ENCODE measurements around the gene ZRSR2. TPM values are rescaled to one million over a fixed set of nuclear protein-coding genes. Genes with fewer than 3 reads are reported as not detected.

ZRSR2 gene
- total and polyA plus RNA-seq, 9 of the 15 experiments (the other 6 are each of a cell fraction or from before 2014, with no cell fraction given) = 3.5 to 19.5 (median 8.6) TPM

DNA sequence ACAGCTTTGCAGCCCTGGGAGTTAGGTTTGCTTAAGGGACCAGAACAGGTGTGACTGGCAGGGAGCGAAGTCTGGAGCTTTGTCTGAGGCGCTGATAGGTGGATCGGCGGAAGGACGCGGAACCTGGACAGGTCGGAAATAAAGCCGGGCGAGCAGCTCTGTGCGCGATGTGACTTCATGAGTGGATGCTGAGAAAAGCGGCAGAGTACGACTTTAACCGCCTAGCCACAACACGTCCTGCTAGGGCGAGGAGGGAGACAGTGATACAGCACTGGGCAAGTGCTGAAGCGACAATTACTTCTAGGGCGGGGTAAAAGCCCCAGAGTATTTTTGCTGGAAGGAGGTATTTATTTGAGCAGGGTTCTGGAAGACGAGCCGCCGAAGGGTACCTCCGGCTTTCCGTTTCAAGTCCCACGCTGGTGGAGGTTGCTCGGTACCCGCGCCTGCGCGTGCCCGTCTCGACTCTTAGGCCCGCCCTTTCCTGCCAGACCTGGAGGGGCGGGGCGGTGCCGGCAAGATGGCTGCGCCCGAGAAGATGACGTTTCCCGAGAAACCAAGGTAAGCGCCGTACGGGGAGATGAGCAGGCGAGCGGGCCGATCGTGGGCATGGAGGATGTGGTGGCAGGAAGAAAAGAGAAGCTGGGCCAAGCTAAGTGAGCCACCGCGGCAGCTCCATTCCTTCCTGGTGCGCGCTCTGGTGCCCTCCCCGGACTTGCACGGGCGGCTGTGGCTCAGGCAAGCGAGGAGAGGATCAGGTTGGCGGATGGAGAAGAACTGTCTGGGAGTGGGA is at the start of gene ZRSR2 (continued):
- TF ChIP-seq, protein P1, sequence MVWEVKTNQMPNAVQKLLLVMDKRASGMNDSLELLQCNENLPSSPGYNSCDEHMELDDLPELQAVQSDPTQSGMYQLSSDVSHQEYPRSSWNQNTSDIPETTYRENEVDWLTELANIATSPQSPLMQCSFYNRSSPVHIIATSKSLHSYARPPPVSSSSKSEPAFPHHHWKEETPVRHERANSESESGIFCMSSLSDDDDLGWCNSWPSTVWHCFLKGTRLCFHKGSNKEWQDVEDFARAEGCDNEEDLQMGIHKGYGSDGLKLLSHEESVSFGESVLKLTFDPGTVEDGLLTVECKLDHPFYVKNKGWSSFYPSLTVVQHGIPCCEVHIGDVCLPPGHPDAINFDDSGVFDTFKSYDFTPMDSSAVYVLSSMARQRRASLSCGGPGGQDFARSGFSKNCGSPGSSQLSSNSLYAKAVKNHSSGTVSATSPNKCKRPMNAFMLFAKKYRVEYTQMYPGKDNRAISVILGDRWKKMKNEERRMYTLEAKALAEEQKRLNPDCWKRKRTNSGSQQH (CRISPR knock-in tag; IDR thresholded peaks at IDR 0.05) = no peak
- TF ChIP-seq SRSF7 (optimal IDR thresholded peaks at IDR 0.05; ENCODE audit: low read depth, low read length) (no peak), TCF7L2 (IDR thresholded peaks at IDR 0.05; ENCODE audit: low read depth, low read length) (no peak), MLLT1 (IDR thresholded peaks at IDR 0.05) (no peak), ZNF77 (CRISPR knock-in tag; IDR thresholded peaks at IDR 0.05) (no peak), MECOM (CRISPR knock-in tag; IDR thresholded peaks at IDR 0.05) (peak; percentile 83), SAP30 (IDR thresholded peaks at IDR 0.05; ENCODE audit: borderline replicate concordance, insufficient read depth, low read depth, low read length, poor library complexity, severe bottlenecking) (peak; percentile 69)
- TF ChIP-seq, protein P2, sequence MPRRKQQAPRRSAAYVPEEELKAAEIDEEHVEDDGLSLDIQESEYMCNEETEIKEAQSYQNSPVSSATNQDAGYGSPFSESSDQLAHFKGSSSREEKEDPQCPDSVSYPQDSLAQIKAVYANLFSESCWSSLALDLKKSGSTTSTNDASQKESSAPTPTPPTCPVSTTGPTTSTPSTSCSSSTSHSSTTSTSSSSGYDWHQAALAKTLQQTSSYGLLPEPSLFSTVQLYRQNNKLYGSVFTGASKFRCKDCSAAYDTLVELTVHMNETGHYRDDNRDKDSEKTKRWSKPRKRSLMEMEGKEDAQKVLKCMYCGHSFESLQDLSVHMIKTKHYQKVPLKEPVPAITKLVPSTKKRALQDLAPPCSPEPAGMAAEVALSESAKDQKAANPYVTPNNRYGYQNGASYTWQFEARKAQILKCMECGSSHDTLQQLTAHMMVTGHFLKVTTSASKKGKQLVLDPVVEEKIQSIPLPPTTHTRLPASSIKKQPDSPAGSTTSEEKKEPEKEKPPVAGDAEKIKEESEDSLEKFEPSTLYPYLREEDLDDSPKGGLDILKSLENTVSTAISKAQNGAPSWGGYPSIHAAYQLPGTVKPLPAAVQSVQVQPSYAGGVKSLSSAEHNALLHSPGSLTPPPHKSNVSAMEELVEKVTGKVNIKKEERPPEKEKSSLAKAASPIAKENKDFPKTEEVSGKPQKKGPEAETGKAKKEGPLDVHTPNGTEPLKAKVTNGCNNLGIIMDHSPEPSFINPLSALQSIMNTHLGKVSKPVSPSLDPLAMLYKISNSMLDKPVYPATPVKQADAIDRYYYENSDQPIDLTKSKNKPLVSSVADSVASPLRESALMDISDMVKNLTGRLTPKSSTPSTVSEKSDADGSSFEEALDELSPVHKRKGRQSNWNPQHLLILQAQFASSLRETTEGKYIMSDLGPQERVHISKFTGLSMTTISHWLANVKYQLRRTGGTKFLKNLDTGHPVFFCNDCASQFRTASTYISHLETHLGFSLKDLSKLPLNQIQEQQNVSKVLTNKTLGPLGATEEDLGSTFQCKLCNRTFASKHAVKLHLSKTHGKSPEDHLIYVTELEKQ (CRISPR knock-in tag; IDR thresholded peaks at IDR 0.05) = no peak
- TF ChIP-seq, protein P3, sequence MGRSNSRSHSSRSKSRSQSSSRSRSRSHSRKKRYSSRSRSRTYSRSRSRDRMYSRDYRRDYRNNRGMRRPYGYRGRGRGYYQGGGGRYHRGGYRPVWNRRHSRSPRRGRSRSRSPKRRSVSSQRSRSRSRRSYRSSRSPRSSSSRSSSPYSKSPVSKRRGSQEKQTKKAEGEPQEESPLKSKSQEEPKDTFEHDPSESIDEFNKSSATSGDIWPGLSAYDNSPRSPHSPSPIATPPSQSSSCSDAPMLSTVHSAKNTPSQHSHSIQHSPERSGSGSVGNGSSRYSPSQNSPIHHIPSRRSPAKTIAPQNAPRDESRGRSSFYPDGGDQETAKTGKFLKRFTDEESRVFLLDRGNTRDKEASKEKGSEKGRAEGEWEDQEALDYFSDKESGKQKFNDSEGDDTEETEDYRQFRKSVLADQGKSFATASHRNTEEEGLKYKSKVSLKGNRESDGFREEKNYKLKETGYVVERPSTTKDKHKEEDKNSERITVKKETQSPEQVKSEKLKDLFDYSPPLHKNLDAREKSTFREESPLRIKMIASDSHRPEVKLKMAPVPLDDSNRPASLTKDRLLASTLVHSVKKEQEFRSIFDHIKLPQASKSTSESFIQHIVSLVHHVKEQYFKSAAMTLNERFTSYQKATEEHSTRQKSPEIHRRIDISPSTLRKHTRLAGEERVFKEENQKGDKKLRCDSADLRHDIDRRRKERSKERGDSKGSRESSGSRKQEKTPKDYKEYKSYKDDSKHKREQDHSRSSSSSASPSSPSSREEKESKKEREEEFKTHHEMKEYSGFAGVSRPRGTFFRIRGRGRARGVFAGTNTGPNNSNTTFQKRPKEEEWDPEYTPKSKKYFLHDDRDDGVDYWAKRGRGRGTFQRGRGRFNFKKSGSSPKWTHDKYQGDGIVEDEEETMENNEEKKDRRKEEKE (IDR thresholded peaks at IDR 0.05; ENCODE audit: borderline replicate concordance in 1 of 2, control insufficient read depth in 1 of 2, low read depth in 2 of 2, low read length in 1 of 2) = no peak
- TF ChIP-seq, protein P4, sequence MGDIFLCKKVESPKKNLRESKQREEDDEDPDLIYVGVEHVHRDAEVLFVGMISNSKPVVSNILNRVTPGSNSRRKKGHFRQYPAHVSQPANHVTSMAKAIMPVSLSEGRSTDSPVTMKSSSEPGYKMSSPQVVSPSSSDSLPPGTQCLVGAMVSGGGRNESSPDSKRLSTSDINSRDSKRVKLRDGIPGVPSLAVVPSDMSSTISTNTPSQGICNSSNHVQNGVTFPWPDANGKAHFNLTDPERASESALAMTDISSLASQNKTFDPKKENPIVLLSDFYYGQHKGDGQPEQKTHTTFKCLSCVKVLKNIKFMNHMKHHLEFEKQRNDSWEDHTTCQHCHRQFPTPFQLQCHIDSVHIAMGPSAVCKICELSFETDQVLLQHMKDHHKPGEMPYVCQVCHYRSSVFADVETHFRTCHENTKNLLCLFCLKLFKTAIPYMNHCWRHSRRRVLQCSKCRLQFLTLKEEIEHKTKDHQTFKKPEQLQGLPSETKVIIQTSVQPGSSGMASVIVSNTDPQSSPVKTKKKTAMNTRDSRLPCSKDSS (IDR thresholded peaks at IDR 0.05; ENCODE audit: low read depth, partially characterized antibody) = no peak
